HUES6 (cell line): ENCODE data around the gene RRAGC.
A peak's percentile ranks its signal among the peaks of the same experiment; 100 is the strongest.

ENCODE experiments used
- H3K27ac ChIP-seq: 2 replicates; pipeline ENCODE4 v1.7.0; 2013; ENCODE audit warnings: low read depth, mild to moderate bottlenecking, low read length, inconsistent platforms
- H3K27me3 ChIP-seq: 2 replicates; pipeline ENCODE4 v1.6.1; 2013; ENCODE audit warnings: low read length; ENCODE audit not compliant: control insufficient read depth, insufficient read depth
- H3K36me3 ChIP-seq: 2 replicates; pipeline ENCODE4 v1.6.1; 2013; ENCODE audit warnings: low read length; ENCODE audit not compliant: control insufficient read depth, insufficient read depth
- H3K4me1 ChIP-seq: 2 replicates; pipeline ENCODE4 v1.6.1; 2013; ENCODE audit warnings: low read length; ENCODE audit not compliant: control insufficient read depth, insufficient read depth
- H3K4me3 ChIP-seq: 2 replicates; pipeline ENCODE4 v1.5.1; 2013; ENCODE audit warnings: low read depth, low read length
- H3K9ac ChIP-seq: one replicate; pipeline ENCODE4 v1.6.1; 2013; ENCODE audit warnings: mild to moderate bottlenecking, low read length
- H3K9me3 ChIP-seq: 2 replicates; pipeline ENCODE4 v1.6.1; 2013; ENCODE audit warnings: low read depth, low read length; ENCODE audit not compliant: control insufficient read depth, insufficient read depth

RRAGC gene

DNA sequence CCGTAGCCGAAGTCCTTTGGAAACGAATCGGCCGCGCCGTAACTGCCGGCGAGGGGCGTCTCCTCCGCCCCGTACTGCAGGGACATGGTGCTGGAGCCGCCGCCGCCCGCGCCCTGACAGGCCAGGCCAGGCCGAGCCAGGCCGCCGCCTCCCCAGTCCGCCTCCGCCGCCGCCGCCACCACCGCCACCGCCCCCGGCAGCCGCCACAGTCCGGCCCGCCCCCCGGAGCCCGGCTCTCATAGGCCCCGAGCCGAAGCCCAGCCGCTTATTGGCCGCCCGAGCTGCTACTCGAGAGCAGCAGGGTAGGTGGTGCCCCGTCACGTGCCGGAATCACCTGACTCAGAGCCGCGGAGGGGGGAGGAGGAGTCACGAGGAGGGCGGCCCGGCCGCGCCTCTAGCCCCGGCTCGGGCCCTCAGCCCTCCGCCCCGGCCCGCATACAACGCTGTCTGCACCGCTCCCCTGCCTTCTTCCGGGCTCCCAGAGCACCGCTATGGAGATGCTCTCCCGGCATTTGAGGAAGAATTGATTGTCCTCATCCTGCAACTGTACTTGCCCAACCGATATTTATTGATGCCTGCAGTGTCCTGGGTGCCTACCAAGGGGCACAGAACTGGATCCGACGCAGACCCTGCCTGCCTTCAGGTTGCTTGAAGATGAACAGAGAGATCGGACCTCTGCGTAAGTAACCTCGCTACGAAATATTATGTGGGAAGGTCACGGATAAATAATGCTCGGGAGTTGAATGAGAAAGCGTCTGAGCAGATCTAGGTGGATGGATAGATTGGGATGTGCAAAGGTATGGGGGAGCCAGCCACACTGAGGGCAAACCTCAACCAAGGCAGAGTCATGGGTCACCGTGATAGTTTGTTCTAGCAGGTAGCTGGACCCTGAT, at the start of gene RRAGC:
Gene RRAGC (minus strand): TSS at position 212 of the 893 bp plus-strand sequence. CDS start 126 bp downstream, at position 86.
- Histone ChIP-seq H3K9ac (peak within 1 kb of the TSS; percentile 87), H3K27ac (no peak within 1 kb of the TSS; the same call in 1 of the 2 replicates), H3K4me3 (peak within 1 kb of the TSS; percentile 93), H3K4me1 (no peaks in the 10 kb centered on the region), H3K36me3 (peaks cover 42% of the 10 kb centered on the region), H3K9me3 (no peaks in the 10 kb centered on the region), H3K27me3 (no peaks in the 10 kb centered on the region)

GRCh38 chr1:38908821-38909220, 49.2 kb upstream of the RRAGC start:
- Histone ChIP-seq H3K4me3 (no peak overlapping the region), H3K9me3 (0 out of 2 replicates have a peak, but pooled peaks cover 3% of the 10 kb centered on the region), H3K36me3 (no peaks in the 10 kb centered on the region), H3K27ac (no peak overlapping the region), H3K27me3 (no peaks in the 10 kb centered on the region), H3K9ac (no peak overlapping the region), H3K4me1 (no peaks in the 10 kb centered on the region)

DNA sequence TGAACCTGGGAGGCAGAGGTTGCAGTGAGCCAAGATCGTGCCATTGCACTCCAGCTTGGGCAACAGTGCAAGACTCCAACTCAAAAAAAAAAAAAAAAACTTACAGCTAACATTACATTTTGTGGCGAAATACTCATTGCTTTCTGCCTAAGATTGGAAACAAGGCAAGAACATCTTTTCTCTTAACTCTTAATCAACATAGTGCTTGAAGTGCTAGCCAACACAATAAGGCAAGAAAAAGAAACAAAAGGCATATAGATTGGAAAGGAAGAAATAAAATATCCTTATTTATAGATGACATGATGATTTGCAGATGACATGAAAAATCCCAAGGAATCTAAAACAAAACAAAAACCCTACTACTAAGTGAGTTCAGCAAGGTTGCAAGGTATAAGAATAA, 46.4 kb upstream of the RRAGC start:
- Histone ChIP-seq H3K4me3 (no peak overlapping the region), H3K36me3 (no peaks in the 10 kb centered on the region), H3K9ac (no peak overlapping the region), H3K27me3 (no peaks in the 10 kb centered on the region), H3K27ac (no peak overlapping the region), H3K9me3 (0 out of 2 replicates have a peak, but pooled peaks cover 3% of the 10 kb centered on the region), H3K4me1 (no peaks in the 10 kb centered on the region)

GRCh38 chr1:38899560-38899959, 40.0 kb upstream of the RRAGC start:
- no peaks in the 10 kb centered on the region for H3K4me1 ChIP-seq
- no peak overlapping the region for H3K4me3 ChIP-seq
- H3K9ac ChIP-seq: no peak overlapping the region
- no peak overlapping the region for H3K27ac ChIP-seq
- no peaks in the 10 kb centered on the region for H3K36me3 ChIP-seq
- no peaks in the 10 kb centered on the region for H3K27me3 ChIP-seq
- H3K9me3 ChIP-seq: no peaks in the 10 kb centered on the region

DNA sequence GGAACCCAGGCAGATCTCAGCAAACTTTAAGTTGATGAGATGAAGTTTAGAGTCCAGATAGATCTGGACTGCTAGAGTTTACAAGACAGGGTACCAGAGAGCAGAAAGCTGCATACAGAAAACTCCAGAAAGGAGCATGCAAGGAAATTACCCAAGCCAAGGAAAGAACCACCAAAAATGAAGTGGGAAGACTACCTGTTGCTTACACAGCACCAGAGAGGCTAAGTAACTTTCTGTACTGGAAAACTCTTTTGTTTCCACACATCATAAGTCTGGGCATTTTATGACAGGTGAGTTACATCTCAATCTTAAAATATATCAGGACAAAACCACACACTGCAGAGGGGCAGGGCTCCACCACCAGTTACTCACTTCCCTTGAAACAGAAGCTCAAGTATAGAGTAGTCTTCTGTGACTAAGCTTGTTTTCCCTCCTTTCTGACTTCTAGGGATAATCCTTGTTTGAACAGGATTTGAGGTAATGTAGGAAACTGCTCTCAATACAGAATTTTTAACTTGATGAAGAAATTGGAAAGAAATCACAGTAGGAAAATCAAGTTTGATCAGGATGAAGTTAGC, 39.2 kb upstream of the RRAGC start:
- Histone ChIP-seq H3K36me3 (no peaks in the 10 kb centered on the region), H3K9ac (no peak overlapping the region), H3K27ac (no peak overlapping the region), H3K4me1 (no peaks in the 10 kb centered on the region), H3K4me3 (no peak overlapping the region), H3K27me3 (no peaks in the 10 kb centered on the region), H3K9me3 (no peaks in the 10 kb centered on the region)

GRCh38 chr1:38896169-38896568, 36.6 kb upstream of the RRAGC start:
- Histone ChIP-seq H3K27ac (no peak overlapping the region), H3K4me1 (no peaks in the 10 kb centered on the region), H3K27me3 (no peaks in the 10 kb centered on the region), H3K36me3 (no peaks in the 10 kb centered on the region), H3K9ac (no peak overlapping the region), H3K4me3 (no peak overlapping the region), H3K9me3 (no peaks in the 10 kb centered on the region)

DNA sequence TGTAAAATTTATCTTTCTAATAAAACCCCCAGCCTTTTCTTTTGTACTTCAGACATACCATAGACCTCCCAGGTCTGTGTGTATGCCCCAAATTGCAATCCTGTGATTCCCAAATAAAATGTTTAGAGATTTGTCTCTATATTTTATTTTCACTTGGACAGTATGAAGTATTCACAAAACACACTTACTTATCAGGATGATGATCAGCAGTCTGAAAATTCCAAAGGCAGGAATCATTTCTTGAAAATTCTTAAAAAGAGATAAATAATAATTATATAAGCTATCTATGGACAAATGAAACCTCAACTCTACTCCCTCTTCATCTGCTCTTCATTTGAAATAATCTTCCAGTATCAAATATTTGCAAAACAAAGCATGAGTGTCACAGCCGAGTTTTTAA, 33.4 kb upstream of the RRAGC start:
- Histone ChIP-seq H3K27me3 (no peaks in the 10 kb centered on the region), H3K4me1 (no peaks in the 10 kb centered on the region), H3K9ac (no peak overlapping the region), H3K9me3 (no peaks in the 10 kb centered on the region), H3K4me3 (no peak overlapping the region), H3K36me3 (no peaks in the 10 kb centered on the region), H3K27ac (no peak overlapping the region)

- no peak overlapping the region for H3K4me3 ChIP-seq
- no peaks in the 10 kb centered on the region for H3K27me3 ChIP-seq
- no peak overlapping the region for H3K9ac ChIP-seq
- no peaks in the 10 kb centered on the region for H3K9me3 ChIP-seq
- H3K27ac ChIP-seq: no peak overlapping the region
- no peaks in the 10 kb centered on the region for H3K36me3 ChIP-seq
- no peaks in the 10 kb centered on the region for H3K4me1 ChIP-seq
Observed at GRCh38 chr1:38891753-38892152, 32.2 kb upstream of the RRAGC start.

- no peaks in the 10 kb centered on the region for H3K9me3 ChIP-seq
- no peaks in the 10 kb centered on the region for H3K4me1 ChIP-seq
- H3K9ac ChIP-seq: no peak overlapping the region
- no peak overlapping the region for H3K27ac ChIP-seq
- H3K27me3 ChIP-seq: no peaks in the 10 kb centered on the region
- no peaks in the 10 kb centered on the region for H3K36me3 ChIP-seq
- no peak overlapping the region for H3K4me3 ChIP-seq
Observed at GRCh38 chr1:38889589-38889988, 30.0 kb upstream of the RRAGC start.

DNA sequence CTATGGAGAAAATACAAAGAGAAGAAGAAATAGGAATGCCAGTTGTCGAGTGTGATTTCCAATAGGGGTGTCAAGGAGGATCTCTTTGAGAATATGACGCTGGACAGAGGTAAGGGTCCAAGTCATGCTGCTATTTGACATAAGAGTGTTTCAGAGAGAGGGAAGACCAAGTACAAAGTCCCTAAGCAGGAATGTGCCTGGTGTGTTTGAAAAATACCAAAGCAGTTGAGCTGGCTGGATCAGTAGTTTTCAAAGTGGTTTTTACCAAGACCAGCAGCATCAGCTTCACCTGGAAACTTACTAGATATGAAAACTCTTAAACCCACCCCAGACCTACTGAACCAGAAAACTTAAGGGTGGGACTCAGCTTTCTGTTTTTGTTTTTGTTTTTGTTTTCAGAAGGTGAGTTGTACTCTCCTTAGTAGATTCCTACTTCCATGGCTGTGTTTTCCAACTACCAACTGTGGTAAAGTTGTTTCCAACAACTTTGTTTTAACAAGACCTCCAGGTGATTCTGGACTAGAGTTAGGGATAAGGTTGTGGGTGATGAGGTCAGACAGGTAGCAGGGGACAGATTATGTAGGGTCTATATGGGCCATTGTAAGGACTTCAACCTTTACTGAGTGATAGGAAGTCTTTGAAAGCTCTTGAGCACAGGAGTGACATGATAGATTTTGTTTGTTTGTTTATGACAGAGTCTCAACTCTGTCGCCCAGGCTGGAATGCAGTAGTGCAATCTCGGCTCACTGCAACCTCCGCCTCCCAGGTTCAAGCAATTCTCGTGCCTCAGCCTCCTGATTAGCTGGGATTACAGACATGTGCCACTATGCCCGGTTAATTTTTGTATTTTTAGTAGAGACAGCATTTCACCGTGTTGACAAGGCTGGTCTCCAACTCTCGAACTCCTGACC, 29.1 kb upstream of the RRAGC start:
- H3K4me1 ChIP-seq: no peaks in the 10 kb centered on the region
- no peaks in the 10 kb centered on the region for H3K27me3 ChIP-seq
- H3K27ac ChIP-seq: no peak overlapping the region
- H3K4me3 ChIP-seq: no peak overlapping the region
- H3K9ac ChIP-seq: no peak overlapping the region
- no peaks in the 10 kb centered on the region for H3K9me3 ChIP-seq
- H3K36me3 ChIP-seq: no peaks in the 10 kb centered on the region
